RWPE2 (cell line): ENCODE data around the gene CCDC97.

ENCODE experiments used
- ATAC-seq: fragments of 200-7000 bp; cut with Tn5 transposase; 3 replicates; pipeline ENCODE4 v1.9.1; 2021; ENCODE audit warnings: low read depth
- DNase-seq: peaks from one replicate; pipeline ENCODE4 v3.0.0-alpha.2; 2020; ENCODE audit warnings: low spot score
- H3K27ac ChIP-seq: fragments of 450-650 bp; 2 replicates; pipeline ENCODE4 v1.5.1; 2017; ENCODE audit warnings: mild to moderate bottlenecking; ENCODE audit not compliant: poor library complexity, severe bottlenecking
- H3K27me3 ChIP-seq: fragments of 250-450 bp; sonication (Bioruptor Pico); 2 replicates; pipeline ENCODE4 v1.5.1; 2021; ENCODE audit warnings: mild to moderate bottlenecking, moderate library complexity; ENCODE audit not compliant: insufficient read depth, poor library complexity, severe bottlenecking
- H3K36me3 ChIP-seq: fragments of 250-450 bp; sonication (Bioruptor Pico); 2 replicates; pipeline ENCODE4 v1.5.1; 2020; ENCODE audit warnings: low read depth, mild to moderate bottlenecking, moderate library complexity
- H3K4me1 ChIP-seq: fragments of 250-450 bp; sonication (Bioruptor Pico); 2 replicates; pipeline ENCODE4 v1.5.1; 2021; ENCODE audit warnings: mild to moderate bottlenecking, moderate library complexity; ENCODE audit not compliant: insufficient read depth, poor library complexity, severe bottlenecking
- H3K4me3 ChIP-seq: fragments of 250-450 bp; sonication (Bioruptor Pico); 2 replicates; pipeline ENCODE4 v1.5.1; 2021; ENCODE audit warnings: mild to moderate bottlenecking, moderate library complexity; ENCODE audit not compliant: severe bottlenecking
- H3K9me3 ChIP-seq: fragments of 250-450 bp; sonication (Bioruptor Pico); 2 replicates; pipeline ENCODE4 v1.5.1; 2021; ENCODE audit warnings: mild to moderate bottlenecking, moderate library complexity; ENCODE audit not compliant: severe bottlenecking
- TF ChIP-seq, protein P1 (sequence below): fragments of 450-650 bp; IDR thresholded peaks from one replicate; pipeline ENCODE4 v1.5.1; 2017; ENCODE audit warnings: mild to moderate bottlenecking, moderate library complexity; ENCODE audit not compliant: poor library complexity, severe bottlenecking

Gene CCDC97

DNA sequence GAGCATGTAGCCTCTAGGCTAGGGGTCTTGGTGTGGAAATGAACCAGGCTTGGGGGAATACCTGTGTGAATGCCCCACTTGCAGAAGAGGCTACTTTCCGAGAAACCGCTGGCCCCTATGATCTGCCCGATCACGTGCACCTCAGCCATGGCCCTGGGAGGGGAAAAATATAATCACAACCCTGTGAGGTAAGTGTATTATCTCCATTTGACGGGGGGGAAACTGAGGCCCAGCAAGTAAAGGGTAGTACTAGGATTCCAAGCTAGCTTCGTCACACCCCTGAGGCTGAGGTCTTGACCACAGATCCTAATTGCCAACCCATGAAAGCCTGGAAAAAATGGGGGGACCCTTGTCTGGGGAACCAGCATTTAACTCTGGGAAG lies 53.4 kb downstream of the CCDC97 start:
- Histone ChIP-seq H3K9me3 (no peaks in the 10 kb centered on the region), H3K36me3 (no peaks in the 10 kb centered on the region), H3K4me1 (peaks cover 19% of the 10 kb centered on the region), H3K27me3 (no peaks in the 10 kb centered on the region), H3K4me3 (peak overlapping the region; percentile 93), H3K27ac (peak overlapping the region; percentile 73)
- ATAC-seq (no peak), DNase-seq (no peak)
- TF ChIP-seq, protein P1, sequence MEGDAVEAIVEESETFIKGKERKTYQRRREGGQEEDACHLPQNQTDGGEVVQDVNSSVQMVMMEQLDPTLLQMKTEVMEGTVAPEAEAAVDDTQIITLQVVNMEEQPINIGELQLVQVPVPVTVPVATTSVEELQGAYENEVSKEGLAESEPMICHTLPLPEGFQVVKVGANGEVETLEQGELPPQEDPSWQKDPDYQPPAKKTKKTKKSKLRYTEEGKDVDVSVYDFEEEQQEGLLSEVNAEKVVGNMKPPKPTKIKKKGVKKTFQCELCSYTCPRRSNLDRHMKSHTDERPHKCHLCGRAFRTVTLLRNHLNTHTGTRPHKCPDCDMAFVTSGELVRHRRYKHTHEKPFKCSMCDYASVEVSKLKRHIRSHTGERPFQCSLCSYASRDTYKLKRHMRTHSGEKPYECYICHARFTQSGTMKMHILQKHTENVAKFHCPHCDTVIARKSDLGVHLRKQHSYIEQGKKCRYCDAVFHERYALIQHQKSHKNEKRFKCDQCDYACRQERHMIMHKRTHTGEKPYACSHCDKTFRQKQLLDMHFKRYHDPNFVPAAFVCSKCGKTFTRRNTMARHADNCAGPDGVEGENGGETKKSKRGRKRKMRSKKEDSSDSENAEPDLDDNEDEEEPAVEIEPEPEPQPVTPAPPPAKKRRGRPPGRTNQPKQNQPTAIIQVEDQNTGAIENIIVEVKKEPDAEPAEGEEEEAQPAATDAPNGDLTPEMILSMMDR = no peak

DNA sequence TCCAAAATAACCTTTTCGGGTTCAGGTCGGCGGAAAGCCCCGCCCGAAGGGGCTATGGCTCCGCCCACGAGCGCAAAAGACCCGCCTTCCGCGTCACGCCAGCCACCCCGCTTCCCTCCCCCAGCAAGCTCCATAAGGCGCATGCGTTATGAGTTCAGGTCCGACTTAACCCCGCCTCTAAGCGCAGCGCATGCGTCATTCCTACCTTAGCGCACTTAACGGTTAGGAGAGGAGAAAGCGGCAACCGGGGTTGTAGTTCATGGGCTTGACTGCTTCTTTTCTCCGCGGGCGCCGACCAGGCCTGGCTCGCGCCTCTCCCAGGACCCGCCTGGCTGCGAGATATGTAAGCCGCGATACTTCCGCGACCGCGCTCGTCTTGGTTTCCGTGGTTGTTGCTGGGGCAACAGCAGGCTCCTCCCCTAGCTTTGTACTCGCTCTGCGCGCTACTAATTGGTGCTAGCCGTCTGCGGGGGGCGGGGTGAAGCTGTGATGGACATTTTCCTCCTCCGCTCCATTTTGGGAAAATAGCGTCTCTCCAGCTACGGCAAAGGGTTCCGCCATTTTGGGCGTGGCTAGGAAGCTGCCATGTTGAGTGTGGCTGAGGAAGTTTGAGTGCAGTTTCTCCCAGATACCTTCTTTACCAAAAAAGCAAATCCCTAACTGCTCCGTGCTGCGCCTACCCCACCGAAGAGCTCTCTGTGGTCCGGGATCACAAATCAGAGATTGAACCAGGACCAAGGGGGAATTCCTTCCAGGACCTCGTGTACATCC lies 54.0 kb downstream of the CCDC97 start, which contains the start of gene B9D2:
Gene B9D2, minus strand, starts transcription at position 397 of the 771 bp plus-strand sequence. CDS start 630 bp downstream, outside the sequence.
- TF ChIP-seq, protein P1 = no peak
- Histone ChIP-seq H3K36me3 (no peaks in the 10 kb centered on the region), H3K9me3 (no peaks in the 10 kb centered on the region), H3K4me1 (peaks cover 19% of the 10 kb centered on the region), H3K27ac (peak within 1 kb of the TSS; percentile 73), H3K4me3 (peak within 1 kb of the TSS; percentile 93), H3K27me3 (no peaks in the 10 kb centered on the region)
- peak; percentile 97 for DNase-seq
- ATAC-seq = peak; percentile 93

DNA sequence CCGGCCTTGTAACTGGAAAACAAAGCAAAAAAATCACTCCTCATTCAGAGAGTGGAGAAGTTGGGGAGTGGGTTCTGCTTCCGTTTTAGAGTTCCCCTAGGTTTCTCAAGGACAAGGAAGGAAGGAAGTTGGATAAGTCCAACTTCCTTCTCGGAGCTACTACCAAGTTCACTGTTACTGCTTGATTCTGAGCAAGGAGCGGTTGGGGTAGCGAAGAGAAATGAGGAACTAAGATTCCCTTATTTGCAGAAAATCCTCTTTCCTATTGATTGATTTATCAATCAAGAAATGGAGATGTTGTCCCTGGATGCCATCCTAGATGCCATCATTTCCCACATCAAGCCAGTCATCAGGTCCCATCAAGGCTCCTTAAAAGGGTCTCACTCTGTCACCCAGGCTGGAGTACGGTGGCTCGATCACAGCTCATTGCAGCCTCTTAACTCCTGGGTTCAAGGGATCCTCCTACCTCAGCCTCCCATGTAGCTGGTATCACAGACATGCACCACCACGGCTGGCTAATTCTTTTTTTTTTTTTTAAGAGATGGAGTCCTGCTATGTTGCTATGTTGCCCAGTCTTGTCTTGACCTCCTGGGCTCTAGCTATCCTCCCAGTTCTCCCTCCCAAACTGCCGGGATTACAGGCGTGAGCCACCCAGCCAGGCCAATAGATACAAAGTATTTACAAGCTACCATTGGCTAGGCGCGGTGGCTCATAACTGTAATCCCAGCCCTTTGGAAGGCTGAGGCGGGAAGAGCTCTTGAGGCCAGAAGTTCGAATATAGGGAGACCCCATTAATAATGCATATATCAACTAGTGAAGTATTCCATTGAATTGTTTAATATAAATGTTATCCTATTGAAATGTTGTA lies 54.8 kb downstream of the CCDC97 start:
- Histone ChIP-seq H3K27me3 (no peaks in the 10 kb centered on the region), H3K4me1 (peaks cover 19% of the 10 kb centered on the region), H3K9me3 (no peaks in the 10 kb centered on the region), H3K4me3 (peak overlapping the region; percentile 93), H3K27ac (peak overlapping the region; percentile 73), H3K36me3 (no peaks in the 10 kb centered on the region)
- DNase-seq = no peak
- ATAC-seq = no peak
- TF ChIP-seq, protein P1 = no peak

DNA sequence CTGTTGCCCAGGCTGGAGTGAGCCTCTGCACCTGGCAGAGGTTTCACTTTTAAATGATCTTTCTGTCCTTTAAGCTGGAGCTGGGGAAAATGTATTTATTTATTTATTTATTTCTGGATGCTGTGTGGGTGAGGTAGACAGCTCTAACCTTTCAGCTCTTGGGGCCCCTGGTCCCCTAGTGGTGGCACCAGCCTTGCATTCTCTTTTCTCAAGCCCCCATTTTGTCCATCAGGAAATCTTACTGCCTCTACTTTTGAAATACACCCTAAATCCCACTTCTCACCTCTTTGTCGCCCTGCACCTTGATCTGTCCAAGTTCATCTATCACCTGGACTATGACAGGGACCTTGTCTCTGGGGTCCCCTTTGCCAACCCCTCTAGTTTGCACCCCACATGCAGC lies 56.1 kb downstream of the CCDC97 start:
- H3K4me3 ChIP-seq = no peak overlapping the region
- H3K27ac ChIP-seq = no peak overlapping the region
- DNase-seq (no peak), ATAC-seq (no peak)
- no peaks in the 10 kb centered on the region for H3K36me3 ChIP-seq
- no peaks in the 10 kb centered on the region for H3K9me3 ChIP-seq
- peaks cover 19% of the 10 kb centered on the region for H3K4me1 ChIP-seq
- TF ChIP-seq, protein P1 = no peak
- no peaks in the 10 kb centered on the region for H3K27me3 ChIP-seq
